HepG2 (cell line): ENCODE data around the gene STAP2. TPM values are rescaled to one million over a fixed set of nuclear protein-coding genes. Genes with fewer than 3 reads are reported as not detected.
A peak's percentile ranks its signal among the peaks of the same experiment; 100 is the strongest.

Source experiments
- HOXA3 ChIP-seq: sonication (generic); formaldehyde crosslinking; IDR thresholded peaks from 2 replicates; pipeline ENCODE4 v1.5.0; 2020; ENCODE audit warnings: missing genetic modification reagents
- ISL2 ChIP-seq: sonication (generic); formaldehyde crosslinking; IDR thresholded peaks from 2 replicates; pipeline ENCODE4 v1.5.0; 2020; ENCODE audit warnings: missing genetic modification reagents
- KMT2A ChIP-seq: sonication (generic); formaldehyde crosslinking; IDR thresholded peaks from 2 replicates; pipeline ENCODE4 v1.4.0; 2020; ENCODE audit warnings: missing genetic modification reagents
- MEIS2 ChIP-seq: sonication (generic); formaldehyde crosslinking; IDR thresholded peaks from 2 replicates; pipeline ENCODE4 v1.9.0; 2021; ENCODE audit warnings: mild to moderate bottlenecking, missing genetic modification reagents
- ONECUT2 ChIP-seq: sonication (generic); formaldehyde crosslinking; IDR thresholded peaks from 2 replicates; pipeline ENCODE4 v1.4.0; 2020; ENCODE audit warnings: missing genetic modification reagents
- RFXANK ChIP-seq: IDR thresholded peaks from 2 replicates; pipeline ENCODE4 v1.6.1; 2016
- STAT5B ChIP-seq: sonication (generic); formaldehyde crosslinking; IDR thresholded peaks from 2 replicates; pipeline ENCODE4 v1.4.0; 2020; ENCODE audit warnings: missing genetic modification reagents
- TBP ChIP-seq: sonication (generic); formaldehyde crosslinking; IDR thresholded peaks from 2 replicates; pipeline ENCODE4 v1.5.0; 2020; ENCODE audit warnings: missing genetic modification reagents
- TSC22D2 ChIP-seq: sonication (generic); formaldehyde crosslinking; IDR thresholded peaks from 2 replicates; pipeline ENCODE4 v1.5.1; 2020; ENCODE audit warnings: missing genetic modification reagents, mild to moderate bottlenecking, borderline replicate concordance
- U2AF2 ChIP-seq: fragments of 200-400 bp; formaldehyde crosslinking; IDR thresholded peaks from 2 replicates; pipeline ENCODE4 v1.6.1; 2017; ENCODE audit warnings: low read depth, mild to moderate bottlenecking, low read length
- ZC3H4 ChIP-seq: sonication (generic); formaldehyde crosslinking; IDR thresholded peaks from 2 replicates; pipeline ENCODE4 v1.4.0; 2020; ENCODE audit warnings: missing genetic modification reagents, borderline replicate concordance
- ZNF558 ChIP-seq: sonication (generic); formaldehyde crosslinking; IDR thresholded peaks from 2 replicates; pipeline ENCODE4 v1.9.0; 2022; ENCODE audit warnings: mild to moderate bottlenecking, missing genetic modification reagents, borderline replicate concordance
- ZNF589 ChIP-seq: sonication (generic); formaldehyde crosslinking; conservative IDR thresholded peaks from 2 replicates; pipeline ENCODE4 v1.8.0; 2022; ENCODE audit warnings: mild to moderate bottlenecking, moderate library complexity, missing genetic modification reagents
- ZNF761 ChIP-seq: sonication (generic); formaldehyde crosslinking; conservative IDR thresholded peaks from 2 replicates; pipeline ENCODE4 v1.4.0; 2020; ENCODE audit warnings: mild to moderate bottlenecking, missing genetic modification reagents
- ZNF777 ChIP-seq: sonication (generic); formaldehyde crosslinking; IDR thresholded peaks from 2 replicates; pipeline ENCODE4 v1.4.0; 2020; ENCODE audit warnings: missing genetic modification reagents
- ZNF788 ChIP-seq: sonication (generic); formaldehyde crosslinking; IDR thresholded peaks from 2 replicates; pipeline ENCODE4 v1.5.0; 2020; ENCODE audit warnings: mild to moderate bottlenecking, missing genetic modification reagents, borderline replicate concordance
- ZNF878 ChIP-seq: sonication (generic); formaldehyde crosslinking; IDR thresholded peaks from 2 replicates; pipeline ENCODE4 v1.8.1; 2023; ENCODE audit warnings: mild to moderate bottlenecking, missing genetic modification reagents, moderate library complexity
- ZNF883 ChIP-seq: sonication (generic); formaldehyde crosslinking; IDR thresholded peaks from 2 replicates; pipeline ENCODE4 v1.5.1; 2020; ENCODE audit warnings: mild to moderate bottlenecking, missing genetic modification reagents; ENCODE audit errors: not compliant biosample characterization
- ZSCAN25 ChIP-seq: sonication (generic); formaldehyde crosslinking; IDR thresholded peaks from 2 replicates; pipeline ENCODE4 v1.8.0; 2022; ENCODE audit warnings: mild to moderate bottlenecking, missing genetic modification reagents
- polyA plus RNA-seq, 8 experiments: library from polyadenylated mRNA; depleted of rRNA in 3 of 8; stranded (reverse) in 7 of 8; unstranded in 1 of 8; fragments of >200 nt; fragmentation: Illumina TruSeq in 4 of 8; extraction: Trizol in 4 of 8; gene quantifications; 2 replicates each; pipeline versions ENCODE4 v1.2.1 to v1.2.3, GENCODE V29; 2011 to 2016; ENCODE audit warnings: low read depth in 4 of 8, missing spikeins in 1 of 8, mixed read lengths in 1 of 8; ENCODE audit not compliant: insufficient read depth in 1 of 8
- total RNA-seq, 5 experiments: library from RNA; depleted of rRNA; stranded (reverse); fragments of >200 nt; fragmentation: Illumina TruSeq; extraction: Trizol; gene quantifications; 2 replicates each; pipeline ENCODE4 v1.2.3, GENCODE V29; 2016; ENCODE audit warnings: low read depth in 1 of 5
- TF ChIP-seq, protein P1 (sequence below): sonication (generic); formaldehyde crosslinking; IDR thresholded peaks from 2 replicates; pipeline ENCODE4 v1.4.0; 2020; ENCODE audit warnings: mild to moderate bottlenecking, missing genetic modification reagents
- TF ChIP-seq, protein P2 (sequence below): IDR thresholded peaks from 2 replicates; pipeline ENCODE4 v1.6.1; 2016; ENCODE audit warnings: missing compliant biosample characterization, missing genetic modification reagents, borderline replicate concordance
- TF ChIP-seq, protein P3 (sequence below): sonication (generic); formaldehyde crosslinking; IDR thresholded peaks from 2 replicates; pipeline ENCODE4 v1.5.0; 2020; ENCODE audit warnings: missing genetic modification reagents
- TF ChIP-seq, protein P4 (sequence below): sonication (generic); formaldehyde crosslinking; conservative IDR thresholded peaks from 2 replicates; pipeline ENCODE4 v1.4.0; 2020; ENCODE audit warnings: missing genetic modification reagents

The STAP2 gene
- total and polyA plus RNA-seq, 2 of the 13 experiments (the other 11 are each of a cell fraction or from before 2014, with no cell fraction given) = 39.0 to 43.7 TPM

DNA sequence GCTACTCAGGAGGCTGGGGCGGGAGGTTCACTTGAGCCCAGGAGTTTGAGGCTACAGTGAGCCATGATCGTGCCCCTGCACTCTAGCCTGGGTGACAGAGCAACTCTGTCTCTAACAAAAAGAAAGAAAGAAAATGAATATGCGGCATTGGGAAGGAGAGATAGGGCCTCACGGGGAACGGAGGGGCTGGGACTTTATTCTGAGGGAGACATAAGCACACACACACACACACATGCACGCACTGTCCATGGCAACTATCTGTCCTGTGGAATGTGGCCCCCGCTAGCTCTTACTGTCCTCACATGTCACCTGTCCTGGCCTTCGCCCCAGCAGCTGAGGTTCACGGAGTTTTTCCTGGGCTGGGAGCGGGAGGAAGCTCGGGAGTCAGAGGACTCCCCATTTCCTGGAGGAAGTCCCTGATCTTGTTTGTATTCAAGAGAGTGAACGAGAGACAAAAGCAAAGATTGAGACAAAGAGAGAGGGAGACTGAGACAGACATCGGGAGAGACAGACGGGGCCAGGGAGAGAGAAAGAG, 654 bp downstream of the STAP2 start (continued):
- 0 out of 2 replicates have a peak, but pooled peaks have one; percentile 30 for TF ChIP-seq ZNF761 (CRISPR knock-in tag)
- TF ChIP-seq ISL2 = no peak
- TF ChIP-seq, protein P1, sequence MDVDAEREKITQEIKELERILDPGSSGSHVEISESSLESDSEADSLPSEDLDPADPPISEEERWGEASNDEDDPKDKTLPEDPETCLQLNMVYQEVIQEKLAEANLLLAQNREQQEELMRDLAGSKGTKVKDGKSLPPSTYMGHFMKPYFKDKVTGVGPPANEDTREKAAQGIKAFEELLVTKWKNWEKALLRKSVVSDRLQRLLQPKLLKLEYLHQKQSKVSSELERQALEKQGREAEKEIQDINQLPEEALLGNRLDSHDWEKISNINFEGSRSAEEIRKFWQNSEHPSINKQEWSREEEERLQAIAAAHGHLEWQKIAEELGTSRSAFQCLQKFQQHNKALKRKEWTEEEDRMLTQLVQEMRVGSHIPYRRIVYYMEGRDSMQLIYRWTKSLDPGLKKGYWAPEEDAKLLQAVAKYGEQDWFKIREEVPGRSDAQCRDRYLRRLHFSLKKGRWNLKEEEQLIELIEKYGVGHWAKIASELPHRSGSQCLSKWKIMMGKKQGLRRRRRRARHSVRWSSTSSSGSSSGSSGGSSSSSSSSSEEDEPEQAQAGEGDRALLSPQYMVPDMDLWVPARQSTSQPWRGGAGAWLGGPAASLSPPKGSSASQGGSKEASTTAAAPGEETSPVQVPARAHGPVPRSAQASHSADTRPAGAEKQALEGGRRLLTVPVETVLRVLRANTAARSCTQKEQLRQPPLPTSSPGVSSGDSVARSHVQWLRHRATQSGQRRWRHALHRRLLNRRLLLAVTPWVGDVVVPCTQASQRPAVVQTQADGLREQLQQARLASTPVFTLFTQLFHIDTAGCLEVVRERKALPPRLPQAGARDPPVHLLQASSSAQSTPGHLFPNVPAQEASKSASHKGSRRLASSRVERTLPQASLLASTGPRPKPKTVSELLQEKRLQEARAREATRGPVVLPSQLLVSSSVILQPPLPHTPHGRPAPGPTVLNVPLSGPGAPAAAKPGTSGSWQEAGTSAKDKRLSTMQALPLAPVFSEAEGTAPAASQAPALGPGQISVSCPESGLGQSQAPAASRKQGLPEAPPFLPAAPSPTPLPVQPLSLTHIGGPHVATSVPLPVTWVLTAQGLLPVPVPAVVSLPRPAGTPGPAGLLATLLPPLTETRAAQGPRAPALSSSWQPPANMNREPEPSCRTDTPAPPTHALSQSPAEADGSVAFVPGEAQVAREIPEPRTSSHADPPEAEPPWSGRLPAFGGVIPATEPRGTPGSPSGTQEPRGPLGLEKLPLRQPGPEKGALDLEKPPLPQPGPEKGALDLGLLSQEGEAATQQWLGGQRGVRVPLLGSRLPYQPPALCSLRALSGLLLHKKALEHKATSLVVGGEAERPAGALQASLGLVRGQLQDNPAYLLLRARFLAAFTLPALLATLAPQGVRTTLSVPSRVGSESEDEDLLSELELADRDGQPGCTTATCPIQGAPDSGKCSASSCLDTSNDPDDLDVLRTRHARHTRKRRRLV = no peak
- no peak for TF ChIP-seq ZSCAN25 (CRISPR knock-in tag)
- TF ChIP-seq ZNF788 (CRISPR knock-in tag) = peak; percentile 63; the same call in 1 of the 2 replicates
- no peak for TF ChIP-seq ZC3H4 (CRISPR knock-in tag)
- no peak for TF ChIP-seq STAT5B (CRISPR knock-in tag)
- TF ChIP-seq TSC22D2 (CRISPR knock-in tag) = no peak
- TF ChIP-seq ZNF777 (CRISPR knock-in tag) = no peak
- no peak for TF ChIP-seq RFXANK
- peak; percentile 54; the same call in 1 of the 2 replicates for TF ChIP-seq ZNF558 (CRISPR knock-in tag)
- TF ChIP-seq ONECUT2 (CRISPR knock-in tag) = no peak
- peak; percentile 51; the same call in 1 of the 2 replicates for TF ChIP-seq HOXA3 (CRISPR knock-in tag)
- TF ChIP-seq, protein P2, sequence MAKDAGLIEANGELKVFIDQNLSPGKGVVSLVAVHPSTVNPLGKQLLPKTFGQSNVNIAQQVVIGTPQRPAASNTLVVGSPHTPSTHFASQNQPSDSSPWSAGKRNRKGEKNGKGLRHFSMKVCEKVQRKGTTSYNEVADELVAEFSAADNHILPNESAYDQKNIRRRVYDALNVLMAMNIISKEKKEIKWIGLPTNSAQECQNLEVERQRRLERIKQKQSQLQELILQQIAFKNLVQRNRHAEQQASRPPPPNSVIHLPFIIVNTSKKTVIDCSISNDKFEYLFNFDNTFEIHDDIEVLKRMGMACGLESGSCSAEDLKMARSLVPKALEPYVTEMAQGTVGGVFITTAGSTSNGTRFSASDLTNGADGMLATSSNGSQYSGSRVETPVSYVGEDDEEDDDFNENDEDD (CRISPR knock-in tag) = peak; percentile 55; the same call in 1 of the 2 replicates
- TF ChIP-seq, protein P3, sequence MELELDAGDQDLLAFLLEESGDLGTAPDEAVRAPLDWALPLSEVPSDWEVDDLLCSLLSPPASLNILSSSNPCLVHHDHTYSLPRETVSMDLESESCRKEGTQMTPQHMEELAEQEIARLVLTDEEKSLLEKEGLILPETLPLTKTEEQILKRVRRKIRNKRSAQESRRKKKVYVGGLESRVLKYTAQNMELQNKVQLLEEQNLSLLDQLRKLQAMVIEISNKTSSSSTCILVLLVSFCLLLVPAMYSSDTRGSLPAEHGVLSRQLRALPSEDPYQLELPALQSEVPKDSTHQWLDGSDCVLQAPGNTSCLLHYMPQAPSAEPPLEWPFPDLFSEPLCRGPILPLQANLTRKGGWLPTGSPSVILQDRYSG (CRISPR knock-in tag) = no peak
- TF ChIP-seq MEIS2 (CRISPR knock-in tag) = 0 out of 2 replicates have a peak, but pooled peaks have one; percentile 48
- no peak for TF ChIP-seq ZNF589 (CRISPR knock-in tag)
- no peak for TF ChIP-seq TBP (CRISPR knock-in tag)
- TF ChIP-seq ZNF878 (CRISPR knock-in tag) = 0 out of 2 replicates have a peak, but pooled peaks have one; percentile 30
- no peak for TF ChIP-seq KMT2A (CRISPR knock-in tag)
- no peak for TF ChIP-seq U2AF2
- TF ChIP-seq, protein P4, sequence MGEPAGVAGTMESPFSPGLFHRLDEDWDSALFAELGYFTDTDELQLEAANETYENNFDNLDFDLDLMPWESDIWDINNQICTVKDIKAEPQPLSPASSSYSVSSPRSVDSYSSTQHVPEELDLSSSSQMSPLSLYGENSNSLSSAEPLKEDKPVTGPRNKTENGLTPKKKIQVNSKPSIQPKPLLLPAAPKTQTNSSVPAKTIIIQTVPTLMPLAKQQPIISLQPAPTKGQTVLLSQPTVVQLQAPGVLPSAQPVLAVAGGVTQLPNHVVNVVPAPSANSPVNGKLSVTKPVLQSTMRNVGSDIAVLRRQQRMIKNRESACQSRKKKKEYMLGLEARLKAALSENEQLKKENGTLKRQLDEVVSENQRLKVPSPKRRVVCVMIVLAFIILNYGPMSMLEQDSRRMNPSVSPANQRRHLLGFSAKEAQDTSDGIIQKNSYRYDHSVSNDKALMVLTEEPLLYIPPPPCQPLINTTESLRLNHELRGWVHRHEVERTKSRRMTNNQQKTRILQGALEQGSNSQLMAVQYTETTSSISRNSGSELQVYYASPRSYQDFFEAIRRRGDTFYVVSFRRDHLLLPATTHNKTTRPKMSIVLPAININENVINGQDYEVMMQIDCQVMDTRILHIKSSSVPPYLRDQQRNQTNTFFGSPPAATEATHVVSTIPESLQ (CRISPR knock-in tag) = no peak
- TF ChIP-seq ZNF883 = no peak
